GM12878 (cell line): ENCODE measurements around the gene KCNQ1. TPM values are rescaled to one million over a fixed set of nuclear protein-coding genes. Genes with fewer than 3 reads are reported as not detected.

ENCODE experiments used
- KDM1A ChIP-seq: fragments of 200-600 bp; sonication (generic); IDR thresholded peaks from 2 replicates; pipeline ENCODE4 v1.6.1; 2016; ENCODE audit warnings: borderline replicate concordance
- NFYA ChIP-seq: IDR thresholded peaks from 2 replicates; pipeline ENCODE4 v1.6.1; 2011; ENCODE audit warnings: low read depth, mild to moderate bottlenecking, low read length, improper control_type of control experiment, borderline replicate concordance
- RFX5 ChIP-seq: IDR thresholded peaks from 2 replicates; pipeline ENCODE4 v1.6.1; 2011; ENCODE audit warnings: low read depth, low read length, improper control_type of control experiment
- polyA plus RNA-seq, 11 experiments: library from polyadenylated mRNA; depleted of rRNA in 4 of 11; unstranded in 6 of 11; stranded (reverse) in 5 of 11; fragments of >200 nt; fragmentation: Nextera tagmentation in 4 of 11; fragmentation: Illumina TruSeq in 1 of 11; extraction: Ambion mirVana in 4 of 11; extraction: Trizol in 1 of 11; gene quantifications; 1 replicate in 1 of 11; 2 replicates in 10 of 11; pipeline versions ENCODE4 v1.2.1 to v1.2.3, GENCODE V29; 2011 to 2016; ENCODE audit warnings: inconsistent platforms in 2 of 11, missing spikeins in 2 of 11, low read depth in 1 of 11
- total RNA-seq, 4 experiments: library from RNA; depleted of rRNA in 3 of 4; stranded (reverse); fragments of >200 nt in 3 of 4; fragmentation: Illumina TruSeq in 1 of 4; extraction: Trizol in 1 of 4; gene quantifications; 2 replicates each; pipeline versions ENCODE4 v1.2.1 to v1.2.3, GENCODE V29; 2013 to 2021
- TF ChIP-seq, protein P1 (sequence below): IDR thresholded peaks from 2 replicates; pipeline ENCODE4 v1.6.1; 2012; ENCODE audit warnings: improper control_type of control experiment, low read depth, low read length; ENCODE audit not compliant: insufficient replicate concordance
- TF ChIP-seq, protein P2 (sequence below): IDR thresholded peaks from 2 replicates; pipeline ENCODE4 v1.6.1; 2012; ENCODE audit warnings: low read depth, low read length, improper control_type of control experiment
- TF ChIP-seq, protein P3 (sequence below): fragments of 450-650 bp; formaldehyde crosslinking; IDR thresholded peaks from 2 replicates; pipeline ENCODE4 v1.5.0; 2022; ENCODE audit warnings: mild to moderate bottlenecking, missing genetic modification characterization

KCNQ1 gene
- total and polyA plus RNA-seq, 10 of the 15 experiments (the other 5 are each of a cell fraction or from before 2014, with no cell fraction given): 0.03 to 0.15 (median 0.12) TPM; not detected in 7

DNA sequence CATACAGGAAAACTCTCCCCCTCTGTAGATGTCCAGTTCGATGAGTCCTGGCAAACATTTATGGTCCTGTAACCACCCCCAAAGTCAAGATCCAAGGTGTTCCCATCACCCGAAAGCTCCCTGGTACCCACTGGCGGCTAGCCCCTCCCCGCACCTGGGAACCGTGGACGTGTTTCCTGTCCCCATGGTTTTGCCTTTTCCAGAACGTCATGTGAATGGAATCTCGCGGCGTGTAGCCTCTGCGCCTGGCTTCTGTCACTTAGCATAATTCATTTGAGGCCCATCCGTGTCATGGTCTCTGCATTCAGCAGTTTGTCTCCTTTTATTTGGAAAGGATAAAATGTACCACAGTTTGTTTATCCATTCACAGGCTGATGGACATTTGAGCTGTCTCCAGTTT is 106.3 kb downstream of the KCNQ1 start (continued):
- TF ChIP-seq, protein P1, sequence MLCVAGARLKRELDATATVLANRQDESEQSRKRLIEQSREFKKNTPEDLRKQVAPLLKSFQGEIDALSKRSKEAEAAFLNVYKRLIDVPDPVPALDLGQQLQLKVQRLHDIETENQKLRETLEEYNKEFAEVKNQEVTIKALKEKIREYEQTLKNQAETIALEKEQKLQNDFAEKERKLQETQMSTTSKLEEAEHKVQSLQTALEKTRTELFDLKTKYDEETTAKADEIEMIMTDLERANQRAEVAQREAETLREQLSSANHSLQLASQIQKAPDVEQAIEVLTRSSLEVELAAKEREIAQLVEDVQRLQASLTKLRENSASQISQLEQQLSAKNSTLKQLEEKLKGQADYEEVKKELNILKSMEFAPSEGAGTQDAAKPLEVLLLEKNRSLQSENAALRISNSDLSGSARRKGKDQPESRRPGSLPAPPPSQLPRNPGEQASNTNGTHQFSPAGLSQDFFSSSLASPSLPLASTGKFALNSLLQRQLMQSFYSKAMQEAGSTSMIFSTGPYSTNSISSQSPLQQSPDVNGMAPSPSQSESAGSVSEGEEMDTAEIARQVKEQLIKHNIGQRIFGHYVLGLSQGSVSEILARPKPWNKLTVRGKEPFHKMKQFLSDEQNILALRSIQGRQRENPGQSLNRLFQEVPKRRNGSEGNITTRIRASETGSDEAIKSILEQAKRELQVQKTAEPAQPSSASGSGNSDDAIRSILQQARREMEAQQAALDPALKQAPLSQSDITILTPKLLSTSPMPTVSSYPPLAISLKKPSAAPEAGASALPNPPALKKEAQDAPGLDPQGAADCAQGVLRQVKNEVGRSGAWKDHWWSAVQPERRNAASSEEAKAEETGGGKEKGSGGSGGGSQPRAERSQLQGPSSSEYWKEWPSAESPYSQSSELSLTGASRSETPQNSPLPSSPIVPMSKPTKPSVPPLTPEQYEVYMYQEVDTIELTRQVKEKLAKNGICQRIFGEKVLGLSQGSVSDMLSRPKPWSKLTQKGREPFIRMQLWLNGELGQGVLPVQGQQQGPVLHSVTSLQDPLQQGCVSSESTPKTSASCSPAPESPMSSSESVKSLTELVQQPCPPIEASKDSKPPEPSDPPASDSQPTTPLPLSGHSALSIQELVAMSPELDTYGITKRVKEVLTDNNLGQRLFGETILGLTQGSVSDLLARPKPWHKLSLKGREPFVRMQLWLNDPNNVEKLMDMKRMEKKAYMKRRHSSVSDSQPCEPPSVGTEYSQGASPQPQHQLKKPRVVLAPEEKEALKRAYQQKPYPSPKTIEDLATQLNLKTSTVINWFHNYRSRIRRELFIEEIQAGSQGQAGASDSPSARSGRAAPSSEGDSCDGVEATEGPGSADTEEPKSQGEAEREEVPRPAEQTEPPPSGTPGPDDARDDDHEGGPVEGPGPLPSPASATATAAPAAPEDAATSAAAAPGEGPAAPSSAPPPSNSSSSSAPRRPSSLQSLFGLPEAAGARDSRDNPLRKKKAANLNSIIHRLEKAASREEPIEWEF: no peak
- no peak for TF ChIP-seq KDM1A
- no peak for TF ChIP-seq NFYA
- TF ChIP-seq, protein P2, sequence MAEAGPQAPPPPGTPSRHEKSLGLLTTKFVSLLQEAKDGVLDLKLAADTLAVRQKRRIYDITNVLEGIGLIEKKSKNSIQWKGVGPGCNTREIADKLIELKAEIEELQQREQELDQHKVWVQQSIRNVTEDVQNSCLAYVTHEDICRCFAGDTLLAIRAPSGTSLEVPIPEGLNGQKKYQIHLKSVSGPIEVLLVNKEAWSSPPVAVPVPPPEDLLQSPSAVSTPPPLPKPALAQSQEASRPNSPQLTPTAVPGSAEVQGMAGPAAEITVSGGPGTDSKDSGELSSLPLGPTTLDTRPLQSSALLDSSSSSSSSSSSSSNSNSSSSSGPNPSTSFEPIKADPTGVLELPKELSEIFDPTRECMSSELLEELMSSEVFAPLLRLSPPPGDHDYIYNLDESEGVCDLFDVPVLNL: no peak
- TF ChIP-seq, protein P3, sequence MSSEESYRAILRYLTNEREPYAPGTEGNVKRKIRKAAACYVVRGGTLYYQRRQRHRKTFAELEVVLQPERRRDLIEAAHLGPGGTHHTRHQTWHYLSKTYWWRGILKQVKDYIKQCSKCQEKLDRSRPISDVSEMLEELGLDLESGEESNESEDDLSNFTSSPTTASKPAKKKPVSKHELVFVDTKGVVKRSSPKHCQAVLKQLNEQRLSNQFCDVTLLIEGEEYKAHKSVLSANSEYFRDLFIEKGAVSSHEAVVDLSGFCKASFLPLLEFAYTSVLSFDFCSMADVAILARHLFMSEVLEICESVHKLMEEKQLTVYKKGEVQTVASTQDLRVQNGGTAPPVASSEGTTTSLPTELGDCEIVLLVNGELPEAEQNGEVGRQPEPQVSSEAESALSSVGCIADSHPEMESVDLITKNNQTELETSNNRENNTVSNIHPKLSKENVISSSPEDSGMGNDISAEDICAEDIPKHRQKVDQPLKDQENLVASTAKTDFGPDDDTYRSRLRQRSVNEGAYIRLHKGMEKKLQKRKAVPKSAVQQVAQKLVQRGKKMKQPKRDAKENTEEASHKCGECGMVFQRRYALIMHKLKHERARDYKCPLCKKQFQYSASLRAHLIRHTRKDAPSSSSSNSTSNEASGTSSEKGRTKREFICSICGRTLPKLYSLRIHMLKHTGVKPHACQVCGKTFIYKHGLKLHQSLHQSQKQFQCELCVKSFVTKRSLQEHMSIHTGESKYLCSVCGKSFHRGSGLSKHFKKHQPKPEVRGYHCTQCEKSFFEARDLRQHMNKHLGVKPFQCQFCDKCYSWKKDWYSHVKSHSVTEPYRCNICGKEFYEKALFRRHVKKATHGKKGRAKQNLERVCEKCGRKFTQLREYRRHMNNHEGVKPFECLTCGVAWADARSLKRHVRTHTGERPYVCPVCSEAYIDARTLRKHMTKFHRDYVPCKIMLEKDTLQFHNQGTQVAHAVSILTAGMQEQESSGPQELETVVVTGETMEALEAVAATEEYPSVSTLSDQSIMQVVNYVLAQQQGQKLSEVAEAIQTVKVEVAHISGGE (CRISPR knock-in tag): no peak
- TF ChIP-seq RFX5: no peak
